Measurements from ENCODE around the gene RNF181. TPM values are rescaled to one million over a fixed set of nuclear protein-coding genes. Genes with fewer than 3 reads are reported as not detected.

Gene RNF181
- total RNA-seq, 2 donors from 2014 or later: 109 to 194 TPM

DNA sequence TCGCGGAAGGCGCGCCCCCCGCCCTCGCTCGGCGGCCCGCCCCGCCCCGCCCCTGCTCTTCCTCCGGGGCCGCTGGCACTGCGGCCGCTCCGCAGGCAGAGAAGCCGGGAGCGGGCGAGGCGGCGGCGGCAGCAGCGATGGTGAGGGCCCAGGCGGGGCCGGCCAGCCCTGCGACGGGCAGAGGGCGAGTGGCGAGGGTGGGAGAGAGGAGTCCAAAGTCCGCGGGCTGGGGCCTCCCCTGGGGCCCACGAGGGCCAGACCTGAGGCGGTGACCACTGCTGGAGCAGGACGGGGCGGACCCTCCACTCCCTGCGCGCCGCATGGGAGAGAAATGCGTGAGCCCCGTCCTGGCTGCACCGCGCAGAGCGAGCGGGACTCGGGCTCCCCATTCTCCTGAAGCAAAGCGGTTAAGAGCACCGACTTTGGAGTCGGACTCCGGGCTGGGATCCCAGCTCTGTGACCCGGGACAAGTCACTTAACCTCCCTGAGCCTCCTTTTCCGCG is 11.1 kb upstream of the RNF181 start, which contains the start of gene VAMP5:
Gene VAMP5 (plus strand): TSS at position 78 of the 503 bp plus-strand sequence. CDS start 60 bp downstream, at position 138.
- Histone ChIP-seq H3K36me3 (no peaks in the 10 kb centered on the region), H3K9me3 (no peaks in the 10 kb centered on the region), H3K27me3 (no peaks in the 10 kb centered on the region), H3K4me3 (peak within 1 kb of the TSS; percentile 63 to 68), H3K27ac (peak within 1 kb of the TSS; percentile 90 to 98), H3K4me1 (peaks cover 4 to 63% of the 10 kb centered on the region in 2 donors)
- TF ChIP-seq, protein P1, sequence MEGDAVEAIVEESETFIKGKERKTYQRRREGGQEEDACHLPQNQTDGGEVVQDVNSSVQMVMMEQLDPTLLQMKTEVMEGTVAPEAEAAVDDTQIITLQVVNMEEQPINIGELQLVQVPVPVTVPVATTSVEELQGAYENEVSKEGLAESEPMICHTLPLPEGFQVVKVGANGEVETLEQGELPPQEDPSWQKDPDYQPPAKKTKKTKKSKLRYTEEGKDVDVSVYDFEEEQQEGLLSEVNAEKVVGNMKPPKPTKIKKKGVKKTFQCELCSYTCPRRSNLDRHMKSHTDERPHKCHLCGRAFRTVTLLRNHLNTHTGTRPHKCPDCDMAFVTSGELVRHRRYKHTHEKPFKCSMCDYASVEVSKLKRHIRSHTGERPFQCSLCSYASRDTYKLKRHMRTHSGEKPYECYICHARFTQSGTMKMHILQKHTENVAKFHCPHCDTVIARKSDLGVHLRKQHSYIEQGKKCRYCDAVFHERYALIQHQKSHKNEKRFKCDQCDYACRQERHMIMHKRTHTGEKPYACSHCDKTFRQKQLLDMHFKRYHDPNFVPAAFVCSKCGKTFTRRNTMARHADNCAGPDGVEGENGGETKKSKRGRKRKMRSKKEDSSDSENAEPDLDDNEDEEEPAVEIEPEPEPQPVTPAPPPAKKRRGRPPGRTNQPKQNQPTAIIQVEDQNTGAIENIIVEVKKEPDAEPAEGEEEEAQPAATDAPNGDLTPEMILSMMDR (IDR thresholded peaks at IDR 0.05): no peak
- DNase-seq (ENCODE audit: low spot score): no peak

DNA sequence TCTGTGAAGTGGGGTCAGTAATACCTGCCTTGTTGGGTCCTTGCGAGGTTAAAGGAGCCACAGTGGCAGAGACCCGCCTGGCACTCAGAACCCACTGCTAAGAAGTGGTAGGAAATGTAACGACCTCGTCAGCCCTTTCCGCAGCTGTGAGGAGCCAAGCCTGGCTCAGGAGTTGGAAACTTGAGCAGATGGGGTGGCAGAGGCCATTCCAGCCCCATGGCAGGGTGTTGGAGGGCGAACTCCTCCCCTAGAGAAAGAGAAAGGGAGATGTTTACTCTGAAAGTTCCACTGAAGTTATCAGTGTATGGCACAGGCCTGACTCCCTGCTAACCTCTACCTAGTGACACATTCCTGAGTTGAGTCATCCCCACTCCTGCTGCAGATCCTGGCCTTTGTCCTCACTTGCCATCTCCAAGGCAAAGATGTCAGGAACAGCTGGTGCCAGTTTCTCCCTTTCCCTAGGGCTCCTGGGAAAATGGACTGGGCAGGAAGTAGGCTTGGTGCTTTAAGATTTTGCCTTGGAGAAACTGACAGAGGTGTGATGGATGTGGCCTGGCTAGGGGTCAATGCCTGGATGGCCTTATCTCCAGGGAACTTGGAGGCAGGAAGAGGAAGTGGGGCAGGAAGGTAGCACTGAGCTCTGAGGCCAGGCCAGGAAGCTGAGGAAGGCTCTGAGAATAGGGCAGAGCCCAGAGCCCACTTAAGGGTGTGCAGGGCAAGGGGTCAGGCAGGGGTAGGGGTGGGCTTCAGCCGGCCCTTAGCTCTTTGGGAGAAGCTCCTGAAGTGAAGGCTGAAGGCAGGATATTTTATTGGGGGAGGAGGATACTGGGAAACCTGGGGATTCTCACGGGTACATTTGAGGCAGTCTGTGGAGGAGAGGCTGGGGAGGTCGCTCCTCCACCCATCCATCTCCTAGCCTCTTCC is 10.4 kb upstream of the RNF181 start:
- H3K36me3 ChIP-seq: no peaks in the 10 kb centered on the region
- no peaks in the 10 kb centered on the region for H3K9me3 ChIP-seq
- H3K27ac ChIP-seq: peak overlapping the region; percentile 90 to 98
- peaks cover 4 to 63% of the 10 kb centered on the region in 2 donors for H3K4me1 ChIP-seq
- H3K4me3 ChIP-seq: peak overlapping the region; percentile 63 to 68
- no peaks in the 10 kb centered on the region for H3K27me3 ChIP-seq
- peak; percentile 75 for DNase-seq (ENCODE audit: low spot score)
- TF ChIP-seq, protein P1 (IDR thresholded peaks at IDR 0.05): no peak

DNA sequence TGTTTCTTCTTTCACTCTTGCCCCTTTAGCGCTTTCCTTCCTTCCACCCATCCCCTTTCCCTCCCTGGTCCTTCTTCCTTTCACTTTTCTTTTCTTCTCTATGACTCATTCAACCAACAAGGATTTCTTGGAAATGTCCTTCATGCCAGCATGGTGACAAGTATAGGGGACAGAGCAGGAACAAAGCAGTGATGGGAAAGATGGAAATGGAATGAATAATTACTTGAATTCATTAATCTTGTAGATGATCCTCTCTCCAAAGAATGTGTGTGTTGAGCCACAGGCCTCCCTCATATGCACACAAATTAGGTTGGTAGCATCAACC is 9.8 kb upstream of the RNF181 start:
- Histone ChIP-seq H3K36me3 (no peaks in the 10 kb centered on the region), H3K27ac (peak overlapping the region; percentile 90 to 98), H3K4me1 (peaks cover 4 to 67% of the 10 kb centered on the region in 2 donors), H3K27me3 (no peaks in the 10 kb centered on the region), H3K4me3 (peak overlapping the region in 1 of 2 donors; percentile 68), H3K9me3 (no peaks in the 10 kb centered on the region)
- DNase-seq (ENCODE audit: low spot score): no peak
- TF ChIP-seq, protein P1 (IDR thresholded peaks at IDR 0.05): no peak

DNA sequence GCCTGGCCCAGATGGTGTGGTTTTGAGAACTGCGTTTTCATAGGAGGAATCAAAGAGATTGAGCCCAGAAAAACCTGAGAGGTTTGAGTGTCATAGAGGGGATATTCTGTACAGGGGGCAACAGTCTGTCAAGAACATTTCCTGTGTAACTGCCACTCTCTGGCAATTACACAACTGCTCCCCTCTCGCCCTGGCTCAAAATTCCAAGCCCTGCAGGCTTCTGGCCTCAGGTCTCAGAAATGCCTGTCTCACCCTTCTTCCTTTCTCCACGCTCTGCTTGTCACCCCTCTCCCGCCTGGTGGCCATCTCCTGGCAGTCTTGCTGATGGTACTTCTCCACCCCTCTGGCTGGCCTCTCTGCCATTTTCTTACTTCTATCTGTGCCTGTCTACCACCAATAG is 7.3 kb upstream of the RNF181 start:
- no peaks in the 10 kb centered on the region for H3K9me3 ChIP-seq
- no peaks in the 10 kb centered on the region for H3K36me3 ChIP-seq
- peak overlapping the region; percentile 66 to 79 for H3K27ac ChIP-seq
- peaks cover 4 to 83% of the 10 kb centered on the region in 2 donors for H3K4me1 ChIP-seq
- TF ChIP-seq, protein P1 (IDR thresholded peaks at IDR 0.05): no peak
- no peak overlapping the region for H3K4me3 ChIP-seq
- DNase-seq (ENCODE audit: low spot score): no peak
- no peaks in the 10 kb centered on the region for H3K27me3 ChIP-seq

DNA sequence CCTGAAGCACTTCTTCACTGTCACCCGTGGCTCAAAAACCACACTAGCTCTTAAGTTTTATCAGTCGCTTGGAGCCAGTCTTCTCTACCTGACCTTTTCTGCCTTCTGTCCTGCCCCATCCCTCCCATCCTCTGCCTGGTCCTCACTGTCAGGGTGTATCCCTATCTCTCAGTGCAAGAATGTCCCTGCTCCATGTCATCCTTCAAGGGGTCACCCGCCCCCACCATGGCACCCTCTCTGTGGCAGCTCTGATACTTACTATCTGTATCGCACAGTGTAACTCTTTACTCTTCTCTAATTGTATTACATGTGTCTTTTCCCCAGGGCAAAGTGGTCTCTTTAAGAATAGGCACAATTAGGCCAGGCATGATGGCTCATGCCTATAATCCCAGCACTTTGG is 6.9 kb upstream of the RNF181 start:
- no peaks in the 10 kb centered on the region for H3K27me3 ChIP-seq
- peak overlapping the region; percentile 66 to 79 for H3K27ac ChIP-seq
- TF ChIP-seq, protein P1 (IDR thresholded peaks at IDR 0.05): no peak
- no peak for DNase-seq (ENCODE audit: low spot score)
- no peak overlapping the region for H3K4me3 ChIP-seq
- no peaks in the 10 kb centered on the region for H3K9me3 ChIP-seq
- H3K36me3 ChIP-seq: no peaks in the 10 kb centered on the region
- peaks cover 4 to 83% of the 10 kb centered on the region in 2 donors for H3K4me1 ChIP-seq
